Astrocyte of the spinal cord (primary cell): ENCODE measurements around the gene RBCK1.

Experiments used
- DNase-seq: peaks from one replicate; pipeline ENCODE4 v3.0.0; 2011; ENCODE audit warnings: low read depth, low spot score
- H3K4me3 ChIP-seq: 2 replicates; pipeline ENCODE4 v1.5.1; 2011; ENCODE audit warnings: low read depth, mild to moderate bottlenecking, low read length, moderate library complexity
- in situ Hi-C: cut with HindIII; loops from 2 replicates; pipeline ENCODE4 v1.10.0; 2017; ENCODE audit warnings: low sequenced_read_pairs
- TF ChIP-seq, protein P1 (sequence below): IDR thresholded peaks from 2 replicates; pipeline ENCODE4 v1.5.1; 2012; ENCODE audit warnings: low read depth, mild to moderate bottlenecking, low read length, inconsistent platforms

Gene RBCK1

DNA sequence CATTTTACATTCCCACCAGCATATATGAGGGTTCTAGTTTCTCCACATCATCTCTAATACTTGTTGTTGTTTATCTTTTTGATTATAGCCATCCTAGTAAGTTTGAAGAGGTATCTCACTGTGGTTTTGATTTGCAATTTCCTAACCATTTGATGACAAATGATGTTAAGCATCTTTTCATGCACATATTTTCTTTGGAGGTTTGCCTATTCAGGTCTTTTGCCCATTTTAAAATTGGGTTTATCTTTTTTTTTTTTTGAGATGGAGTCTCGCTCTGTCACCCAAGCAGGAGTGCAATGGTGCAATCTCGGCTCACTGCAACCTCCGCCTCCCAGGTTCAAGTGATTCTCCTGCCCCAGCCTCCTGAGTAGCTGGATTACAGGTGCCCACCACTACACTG is 4.0 kb downstream of the RBCK1 start:
- DNase-seq: no peak
- TF ChIP-seq, protein P1, sequence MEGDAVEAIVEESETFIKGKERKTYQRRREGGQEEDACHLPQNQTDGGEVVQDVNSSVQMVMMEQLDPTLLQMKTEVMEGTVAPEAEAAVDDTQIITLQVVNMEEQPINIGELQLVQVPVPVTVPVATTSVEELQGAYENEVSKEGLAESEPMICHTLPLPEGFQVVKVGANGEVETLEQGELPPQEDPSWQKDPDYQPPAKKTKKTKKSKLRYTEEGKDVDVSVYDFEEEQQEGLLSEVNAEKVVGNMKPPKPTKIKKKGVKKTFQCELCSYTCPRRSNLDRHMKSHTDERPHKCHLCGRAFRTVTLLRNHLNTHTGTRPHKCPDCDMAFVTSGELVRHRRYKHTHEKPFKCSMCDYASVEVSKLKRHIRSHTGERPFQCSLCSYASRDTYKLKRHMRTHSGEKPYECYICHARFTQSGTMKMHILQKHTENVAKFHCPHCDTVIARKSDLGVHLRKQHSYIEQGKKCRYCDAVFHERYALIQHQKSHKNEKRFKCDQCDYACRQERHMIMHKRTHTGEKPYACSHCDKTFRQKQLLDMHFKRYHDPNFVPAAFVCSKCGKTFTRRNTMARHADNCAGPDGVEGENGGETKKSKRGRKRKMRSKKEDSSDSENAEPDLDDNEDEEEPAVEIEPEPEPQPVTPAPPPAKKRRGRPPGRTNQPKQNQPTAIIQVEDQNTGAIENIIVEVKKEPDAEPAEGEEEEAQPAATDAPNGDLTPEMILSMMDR: no peak
- H3K4me3 ChIP-seq: no peak overlapping the region
- in situ Hi-C loops: no loop called here

DNA sequence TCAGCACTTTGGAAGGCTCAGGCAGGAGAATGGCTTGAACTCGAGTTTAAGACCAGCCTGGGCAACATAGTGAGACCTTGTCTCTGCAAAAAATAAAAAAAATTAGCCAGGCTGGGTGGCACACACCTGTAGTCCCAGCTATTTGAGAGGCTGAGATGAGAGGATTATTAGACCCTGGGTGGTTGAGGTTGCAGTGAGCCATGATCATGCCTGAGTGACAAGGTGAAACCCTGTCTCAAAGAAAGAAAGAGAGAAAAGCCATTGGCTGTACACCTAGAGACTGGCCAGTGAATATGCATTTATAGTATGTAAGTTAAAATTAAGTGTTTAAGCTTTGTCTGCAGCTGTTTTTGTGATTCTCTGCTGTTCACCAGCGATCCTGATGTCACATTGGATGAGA is 6.1 kb downstream of the RBCK1 start:
- in situ Hi-C loops: no loop called here
- no peak for DNase-seq
- TF ChIP-seq, protein P1: no peak
- no peak overlapping the region for H3K4me3 ChIP-seq

DNA sequence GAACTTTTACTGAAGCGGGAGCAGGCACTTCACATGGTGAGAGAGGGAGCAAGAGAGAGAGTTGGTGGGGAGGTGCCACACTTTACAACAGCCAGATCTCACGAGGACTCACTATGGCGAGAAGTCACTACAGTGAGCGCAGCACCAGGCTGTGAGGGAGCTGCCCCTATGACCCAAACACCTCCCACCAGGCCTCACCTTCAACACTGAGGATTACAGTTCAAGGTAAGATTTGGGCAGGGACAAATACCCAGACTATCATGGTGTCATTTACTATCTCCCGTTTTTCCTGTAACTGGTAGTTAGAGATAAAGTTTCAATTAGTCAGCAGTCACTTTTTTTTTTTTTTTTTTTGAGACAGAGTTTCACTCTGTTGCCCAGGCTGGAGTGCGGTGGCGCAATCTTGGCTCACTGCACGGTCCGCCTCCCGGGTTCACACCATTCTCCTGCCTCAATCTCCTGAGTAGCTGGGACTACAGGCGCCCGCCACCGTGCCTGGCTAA is 7.8 kb downstream of the RBCK1 start:
- in situ Hi-C loops: no loop called here
- TF ChIP-seq, protein P1: no peak
- DNase-seq: no peak
- H3K4me3 ChIP-seq: no peak overlapping the region

DNA sequence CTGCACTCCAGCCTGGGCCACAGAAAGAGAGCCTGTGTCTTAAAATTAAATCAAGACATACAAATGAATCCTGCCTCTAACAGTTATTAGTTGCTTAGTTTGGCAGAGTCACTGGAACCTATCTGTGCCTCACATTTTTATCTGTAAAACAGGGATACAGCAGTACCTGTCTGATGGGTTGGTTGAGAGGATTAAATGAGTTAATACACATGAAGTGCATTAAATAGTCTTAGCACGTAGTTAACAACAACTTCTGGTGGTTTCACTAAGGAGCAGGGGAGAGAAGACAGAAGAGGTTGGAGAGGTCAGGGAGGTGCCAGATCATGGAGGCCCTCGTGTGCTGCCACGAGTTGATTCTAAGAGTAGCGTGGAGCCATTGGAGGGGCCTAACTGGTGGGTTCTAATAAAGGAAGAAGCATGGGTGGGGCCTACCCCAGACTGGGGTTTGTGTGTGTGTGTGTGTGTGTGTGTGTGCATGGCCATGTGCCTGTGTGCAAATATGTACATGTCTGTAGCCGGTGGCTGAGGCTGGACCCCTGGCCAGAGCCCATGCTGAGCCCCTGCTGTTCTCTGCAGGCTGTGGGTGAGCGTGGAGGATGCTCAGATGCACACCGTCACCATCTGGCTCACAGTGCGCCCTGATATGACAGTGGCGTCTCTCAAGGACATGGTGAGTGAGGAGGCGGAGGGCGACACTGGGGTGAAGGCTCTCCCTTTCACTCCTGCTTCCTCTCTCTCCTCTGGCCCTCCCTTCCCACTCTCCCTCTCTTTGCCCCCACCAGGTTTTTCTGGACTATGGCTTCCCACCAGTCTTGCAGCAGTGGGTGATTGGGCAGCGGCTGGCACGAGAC is 9.1 kb downstream of the RBCK1 start:
- TF ChIP-seq, protein P1: no peak
- no peak for DNase-seq
- H3K4me3 ChIP-seq: no peak overlapping the region
- in situ Hi-C loops: no loop called here

DNA sequence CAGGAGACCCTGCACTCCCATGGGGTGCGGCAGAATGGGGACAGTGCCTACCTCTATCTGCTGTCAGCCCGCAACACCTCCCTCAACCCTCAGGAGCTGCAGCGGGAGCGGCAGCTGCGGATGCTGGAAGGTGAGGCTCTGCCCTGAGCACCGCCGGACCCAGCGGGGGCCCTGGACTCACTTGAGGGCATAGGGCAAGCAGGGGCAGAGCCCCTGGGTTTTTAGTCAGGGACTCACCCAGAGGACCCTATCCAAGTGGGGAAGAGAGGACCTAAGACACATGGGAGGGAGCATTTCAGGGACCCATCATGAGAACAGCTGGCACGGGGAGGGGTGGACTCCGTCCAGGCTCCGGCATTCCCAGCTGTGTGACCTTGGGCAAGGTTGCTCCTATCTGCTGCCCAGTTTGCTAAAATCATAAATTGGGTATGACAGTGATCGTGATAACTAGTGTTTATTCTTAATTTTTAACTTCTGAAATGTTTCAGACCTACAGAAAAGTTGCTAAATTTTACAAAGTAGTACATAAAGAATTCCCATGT is 9.8 kb downstream of the RBCK1 start:
- TF ChIP-seq, protein P1: no peak
- in situ Hi-C loops: no loop called here
- H3K4me3 ChIP-seq: no peak overlapping the region
- no peak for DNase-seq

DNA sequence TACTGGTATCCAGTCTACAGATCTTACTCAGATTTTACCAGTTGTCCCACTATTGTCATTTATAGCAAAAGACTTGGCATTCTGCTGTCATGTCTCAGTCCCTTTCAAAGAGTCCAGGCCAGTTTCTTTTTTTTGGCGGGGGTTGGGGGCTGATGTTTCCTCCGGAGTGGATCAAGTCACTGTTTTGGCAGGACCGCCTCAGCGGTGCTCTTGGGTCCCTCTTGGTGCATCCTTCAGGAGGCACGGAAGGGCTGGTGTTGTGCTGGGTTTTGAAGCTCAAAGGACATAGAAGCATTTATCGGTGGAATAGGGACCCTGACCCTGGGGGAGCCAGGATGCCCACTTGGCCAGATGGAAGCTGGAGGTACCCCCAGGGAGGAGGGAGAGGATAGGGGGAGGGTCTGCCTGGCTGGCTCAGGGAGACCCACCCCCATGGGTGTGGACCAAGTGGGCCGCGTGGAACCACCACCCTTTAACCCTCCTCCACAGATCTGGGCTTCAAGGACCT is 10.8 kb downstream of the RBCK1 start:
- no peak overlapping the region for H3K4me3 ChIP-seq
- in situ Hi-C loops: no loop called here
- no peak for DNase-seq
- TF ChIP-seq, protein P1: no peak
